PC-3 (cell line): ENCODE data around the gene MAB21L4. TPM values are rescaled to one million over a fixed set of nuclear protein-coding genes. Genes with fewer than 3 reads are reported as not detected.

ENCODE experiments used
- ATAC-seq: fragments of 200-7000 bp; cut with Tn5 transposase; 2 replicates; pipeline ENCODE4 v1.9.1; 2020; ENCODE audit warnings: mild to moderate bottlenecking, moderate library complexity
- BruUV-seq: library from RNA; stranded (reverse); fragments of 400-500 nt; replicated peaks from 2 replicates; lab custom pipeline; 2021; lab: Mats Ljungman, UMichigan
- CTCF ChIA-PET: fragments of 300-600 bp; sonication (Branson Sonifier 250); formaldehyde crosslinking; loops from one replicate; lab custom pipeline; 2022; ENCODE audit warnings: antibody characterized with exemption; lab: Charles Lee
- POLR2A ChIA-PET: fragments of 300-600 bp; sonication (Branson Sonifier 250); formaldehyde crosslinking; loops from one replicate; lab custom pipeline; 2022; ENCODE audit warnings: antibody characterized with exemption; ENCODE audit not compliant: unreplicated experiment; lab: Charles Lee
- DNase-seq: peaks from one replicate; pipeline ENCODE4 v3.0.0-alpha.2; 2015
- H2AFZ ChIP-seq: fragments of 300-600 bp; sonication (generic); 2 replicates; pipeline ENCODE4 v1.6.0; 2016; ENCODE audit warnings: antibody characterized with exemption, low read length
- H3F3A ChIP-seq: fragments of 300-600 bp; sonication (generic); one replicate; pipeline ENCODE4 v1.6.0; 2017; ENCODE audit warnings: antibody characterized with exemption, low read length, control low read depth, mild to moderate bottlenecking; ENCODE audit not compliant: unreplicated experiment
- H3K27ac ChIP-seq: fragments of 300-600 bp; sonication (generic); 2 replicates; pipeline ENCODE4 v1.5.1; 2016; ENCODE audit warnings: mild to moderate bottlenecking, low read length
- H3K27me3 ChIP-seq: fragments of 300-600 bp; sonication (generic); 2 replicates; pipeline ENCODE4 v1.6.1; 2016; ENCODE audit warnings: low read length, mixed read lengths
- H3K36me3 ChIP-seq: fragments of 300-600 bp; sonication (generic); 2 replicates; pipeline ENCODE4 v1.6.1; 2016; ENCODE audit warnings: low read depth, mixed run types, low read length, mixed read lengths
- H3K4me1 ChIP-seq: fragments of 300-600 bp; sonication (generic); 2 replicates; pipeline ENCODE4 v1.5.1; 2016; ENCODE audit warnings: low read length; ENCODE audit not compliant: insufficient read depth
- H3K4me2 ChIP-seq: fragments of 300-600 bp; sonication (generic); 2 replicates; pipeline ENCODE4 v1.6.0; 2016; ENCODE audit warnings: low read length
- H3K4me3 ChIP-seq: fragments of 300-600 bp; sonication (generic); 2 replicates; pipeline ENCODE4 v1.5.1; 2016; ENCODE audit warnings: mild to moderate bottlenecking, low read length, mixed read lengths
- H3K79me2 ChIP-seq: fragments of 300-600 bp; sonication (generic); 2 replicates; pipeline ENCODE4 v1.6.1; 2017; ENCODE audit warnings: low read length, mixed read lengths
- H3K9ac ChIP-seq: fragments of 300-600 bp; sonication (generic); 2 replicates; pipeline ENCODE4 v1.6.0; 2016; ENCODE audit warnings: mild to moderate bottlenecking, low read length
- H3K9me2 ChIP-seq: fragments of 300-600 bp; sonication (generic); replicated peaks from 2 replicates; pipeline ENCODE4 v1.6.1; 2016; ENCODE audit warnings: mixed run types, low read length, mixed read lengths
- H3K9me3 ChIP-seq: fragments of 300-600 bp; sonication (generic); 2 replicates; pipeline ENCODE4 v1.6.1; 2016; ENCODE audit warnings: low read length, mixed read lengths
- H4K20me1 ChIP-seq: fragments of 300-600 bp; sonication (generic); 2 replicates; pipeline ENCODE4 v1.6.1; 2016; ENCODE audit warnings: low read length, mixed read lengths
- CTCF ChIP-seq: fragments of 300-600 bp; sonication (generic); conservative IDR thresholded peaks from 2 replicates; pipeline ENCODE4 v1.5.1; 2017; ENCODE audit warnings: antibody characterized with exemption, low read depth, mild to moderate bottlenecking, low read length
- EZH2 ChIP-seq: fragments of 300-600 bp; sonication (generic); IDR thresholded peaks from one replicate; pipeline ENCODE4 v1.6.1; 2017; ENCODE audit warnings: antibody characterized with exemption, mild to moderate bottlenecking, low read length; ENCODE audit not compliant: unreplicated experiment
- EZH2phosphoT487 ChIP-seq: fragments of 300-600 bp; sonication (generic); IDR thresholded peaks from 2 replicates; pipeline ENCODE4 v1.6.1; 2018; ENCODE audit warnings: mild to moderate bottlenecking, antibody characterized with exemption, low read length, borderline replicate concordance
- intact Hi-C: fragments of 100-400 bp; cut with micrococcal nuclease; formaldehyde crosslinking; loops from 2 replicates; pipeline ENCODE4 v1.9.0; 2023
- total RNA-seq: library from RNA; depleted of rRNA; stranded (reverse); fragments of >200 nt; gene quantifications from 2 replicates; pipeline ENCODE4 v1.2.3, GENCODE V29; 2014

Gene MAB21L4
- total RNA-seq, 1 experiment from 2014 or later = 1.0 TPM

GRCh38 chr2:240886678-240887609 lies 9.0 kb downstream of the MAB21L4 start:
- Histone ChIP-seq H3K4me1 (no peaks in the 10 kb centered on the region), H4K20me1 (no peaks in the 10 kb centered on the region), H3K9me3 (peaks cover 3% of the 10 kb centered on the region; the same call in 1 of the 2 replicates), H3K27me3 (peaks cover 13% of the 10 kb centered on the region; the same call in 1 of the 2 replicates), H3K9me2 (no peaks in the 10 kb centered on the region), H2AFZ (no peak overlapping the region), H3K27ac (no peak overlapping the region), H3K79me2 (no peaks in the 10 kb centered on the region), H3K9ac (no peak overlapping the region), H3K4me3 (no peak overlapping the region), H3F3A (no peaks in the 10 kb centered on the region), H3K36me3 (no peaks in the 10 kb centered on the region), H3K4me2 (no peak overlapping the region)
- ChIA-PET CTCF (no interaction called here), POLR2A (interaction anchor here (0.6 kb wide), 1 partner anchor 1069 kb away, joined by 3 read pairs; no protein-coding TSS in a partner anchor)
- TF ChIP-seq EZH2phosphoT487 = no peak
- TF ChIP-seq EZH2 = no peak
- TF ChIP-seq CTCF = no peak
- BruUV-seq = no TSS peak
- DNase-seq (no peak), ATAC-seq (no peak)
- intact Hi-C loops = no loop called here

DNA sequence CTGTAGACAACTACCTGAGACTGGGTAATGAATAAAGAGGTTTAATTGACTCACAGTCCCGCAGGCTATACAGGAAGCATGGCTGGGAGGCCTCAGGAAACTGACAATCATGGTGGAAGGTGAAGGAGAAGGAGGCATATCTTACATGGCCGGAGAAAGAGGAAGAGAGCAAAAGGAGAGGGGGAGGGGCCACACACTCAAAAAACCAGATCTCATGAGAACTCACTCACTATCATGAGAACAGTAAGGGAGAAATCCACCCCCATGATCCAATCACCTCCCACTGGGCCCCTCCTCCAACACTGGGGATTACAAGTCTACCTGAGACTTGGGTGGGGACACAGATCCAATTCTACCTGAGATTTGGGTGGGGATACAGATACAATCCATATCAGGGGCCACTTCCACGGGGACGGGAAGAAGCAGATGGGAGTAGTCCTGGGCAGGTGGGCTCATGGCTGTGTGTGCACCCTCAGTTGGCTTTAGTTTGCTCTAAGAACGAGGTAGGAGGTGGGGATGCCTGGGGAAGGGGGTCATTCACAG lies 9.9 kb downstream of the MAB21L4 start:
- no peak for ATAC-seq
- Histone ChIP-seq H3K36me3 (no peaks in the 10 kb centered on the region), H3K4me2 (no peak overlapping the region), H4K20me1 (no peaks in the 10 kb centered on the region), H3K9ac (no peak overlapping the region), H3K4me1 (no peaks in the 10 kb centered on the region), H3K9me3 (peaks cover 3% of the 10 kb centered on the region; the same call in 1 of the 2 replicates), H3K79me2 (no peaks in the 10 kb centered on the region), H3K4me3 (no peak overlapping the region), H3F3A (no peaks in the 10 kb centered on the region), H2AFZ (no peak overlapping the region), H3K9me2 (no peaks in the 10 kb centered on the region), H3K27me3 (peaks cover 15% of the 10 kb centered on the region; the same call in 1 of the 2 replicates), H3K27ac (no peak overlapping the region)
- no TSS peak for BruUV-seq
- TF ChIP-seq CTCF (no peak), EZH2phosphoT487 (no peak), EZH2 (no peak)
- ChIA-PET POLR2A (interaction anchor here (0.6 kb wide), 1 partner anchor 1068 kb away, joined by 3 read pairs; no protein-coding TSS in a partner anchor), CTCF (no interaction called here)
- intact Hi-C loops = no loop called here
- no peak for DNase-seq
